ENCODE results near the gene ERMARD.

GRCh38 chr6:169829786-169830185 is 78.4 kb downstream of the ERMARD start:
- no peak for TF ChIP-seq CTCF (IDR thresholded peaks at IDR 0.05; ENCODE audit: low read length)
- no peak for TF ChIP-seq EZH2 (optimal IDR thresholded peaks at IDR 0.05; ENCODE audit: low read depth, low read length)

Measured in MM.1S (cell line).